Midbrain (tissue), 1 donor: ENCODE measurements around the gene TMBIM1.

Source experiments
- DNase-seq: peaks from one replicate; lab custom pipeline; 2025; lab: John Stamatoyannopoulos, UW

TMBIM1 gene

DNA sequence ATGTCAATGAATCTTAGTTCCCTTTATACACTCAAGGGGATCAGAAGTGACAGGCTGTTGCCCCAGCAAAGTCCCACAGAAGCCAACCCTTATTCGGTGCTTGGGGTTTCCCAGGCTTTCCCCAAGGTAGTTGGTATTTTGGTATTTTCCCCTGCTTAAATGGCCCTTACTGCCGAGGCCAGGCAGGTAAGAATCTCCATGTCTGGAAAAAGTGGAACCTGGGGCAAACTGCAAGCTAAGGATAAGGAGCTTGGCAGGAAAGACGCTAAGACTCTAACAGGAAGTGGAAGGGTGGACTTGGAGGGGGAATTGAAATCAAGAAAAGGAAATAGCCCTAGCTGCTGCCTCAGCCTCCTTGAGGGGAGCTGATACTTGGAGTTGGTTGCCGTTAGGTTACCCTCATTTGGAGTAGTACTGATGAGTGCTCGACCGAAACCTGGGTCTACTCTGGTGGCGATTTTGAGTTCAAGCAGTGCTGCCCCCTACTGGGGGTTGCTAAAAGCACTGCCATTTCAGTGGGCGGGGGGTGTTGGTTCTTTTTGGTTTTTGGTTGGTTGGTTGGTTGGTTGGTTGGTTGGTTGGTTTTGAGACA is 34.8 kb downstream of the TMBIM1 start:
- no peak for DNase-seq

GRCh38 chr2:218256612-218257350 is 35.5 kb downstream of the TMBIM1 start:
- no peak for DNase-seq

DNA sequence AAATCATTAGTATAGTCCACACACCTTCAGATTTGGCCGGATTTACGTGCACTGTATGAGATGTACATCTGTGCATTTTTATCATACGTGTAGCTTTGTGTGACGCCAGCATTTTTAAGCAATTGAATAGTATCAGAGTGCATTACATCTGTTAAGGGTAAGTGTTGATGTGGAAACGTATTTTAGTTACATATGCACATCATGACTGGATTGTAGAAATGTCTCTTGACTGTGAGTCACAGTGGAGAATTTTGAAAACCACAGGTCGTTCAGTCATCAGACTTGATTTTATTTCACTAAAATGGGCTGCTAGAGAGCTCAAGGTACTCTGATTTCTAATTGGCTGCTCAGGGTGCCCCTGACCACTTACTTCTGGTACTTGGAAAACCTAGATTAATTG is 36.9 kb downstream of the TMBIM1 start:
- DNase-seq, result no peak

GRCh38 chr2:218253232-218253625 is 39.1 kb downstream of the TMBIM1 start:
- DNase-seq, result no peak

DNA sequence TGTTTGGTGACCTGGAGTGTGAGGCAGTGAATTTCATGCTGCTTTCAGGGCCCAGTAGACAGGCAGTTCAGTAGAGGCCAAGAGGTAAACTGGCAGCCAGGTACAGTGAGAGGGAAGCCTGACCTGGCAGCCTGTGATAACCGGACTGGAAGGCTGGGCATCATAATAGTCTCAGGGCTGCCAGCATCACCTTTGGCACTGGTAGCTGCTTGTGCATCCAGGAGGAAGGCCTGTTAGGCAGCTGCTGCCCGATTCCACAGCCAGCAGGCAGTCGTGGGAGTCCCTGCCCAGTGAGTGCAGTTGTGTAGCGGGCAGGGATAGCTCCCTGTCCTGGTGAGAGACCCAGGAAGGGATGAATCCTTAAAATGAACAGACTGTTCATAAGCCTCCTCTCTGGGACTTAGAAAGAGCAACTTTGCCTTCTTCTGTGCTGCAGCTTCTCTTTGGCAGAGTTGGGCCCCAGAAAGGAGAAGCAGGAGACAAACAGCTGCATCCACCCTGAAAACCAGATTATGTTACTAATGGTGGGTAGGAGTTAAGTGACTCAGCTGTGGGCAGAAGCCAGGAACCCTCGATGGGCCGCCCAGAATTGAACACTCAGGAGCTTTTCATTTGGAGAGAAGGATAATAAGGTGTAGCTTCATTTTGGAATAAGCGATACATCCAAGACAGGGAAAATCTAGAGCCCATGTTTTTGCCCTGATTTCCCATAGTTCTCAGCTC is 39.6 kb downstream of the TMBIM1 start:
- DNase-seq, result no peak

- DNase-seq, result no peak
These were observed 42.6 kb downstream of the TMBIM1 start for GRCh38 chr2:218249691-218250090.

- DNase-seq, result no peak
These were observed 47.1 kb downstream of the TMBIM1 start for GRCh38 chr2:218245214-218245613.

DNA sequence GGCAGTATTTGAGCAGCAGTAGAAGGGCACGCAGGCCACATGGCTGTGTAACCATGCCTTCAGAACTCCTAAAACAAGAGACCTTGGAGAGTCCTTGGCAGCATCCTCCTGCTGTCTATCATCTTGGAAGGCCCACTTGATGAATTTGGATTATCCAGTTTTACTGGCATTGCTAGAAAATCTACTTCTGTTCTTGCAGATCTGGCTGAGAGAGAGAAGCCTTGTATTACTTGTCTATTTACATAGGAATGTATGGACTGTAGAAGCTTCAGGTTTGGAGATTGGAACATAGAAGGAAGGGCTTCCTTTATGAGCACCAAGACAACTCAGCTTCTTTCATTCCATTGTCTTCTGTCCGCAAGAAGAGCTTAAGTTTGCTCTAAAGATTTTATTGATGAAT is 47.6 kb downstream of the TMBIM1 start:
- no peak for DNase-seq

DNA sequence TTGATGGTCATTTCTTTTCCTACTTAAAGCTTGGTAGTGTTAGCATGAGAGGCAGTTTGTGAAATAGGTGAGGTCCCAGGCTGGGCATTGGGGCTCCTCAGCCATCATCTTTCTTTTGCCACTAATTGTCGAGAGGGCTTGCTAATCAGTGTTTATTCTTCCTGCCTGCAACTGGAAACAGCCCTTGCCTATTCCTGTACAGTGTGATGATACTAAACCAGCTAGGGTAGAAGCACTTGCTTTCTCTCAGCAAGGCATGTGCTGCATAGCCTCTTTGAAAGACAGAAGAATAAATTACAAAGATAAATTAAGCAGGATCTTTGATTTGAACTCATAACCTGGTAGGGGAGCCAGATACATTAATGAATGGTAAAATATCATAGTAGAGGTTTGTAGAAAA is 48.1 kb downstream of the TMBIM1 start:
- no peak for DNase-seq

DNA sequence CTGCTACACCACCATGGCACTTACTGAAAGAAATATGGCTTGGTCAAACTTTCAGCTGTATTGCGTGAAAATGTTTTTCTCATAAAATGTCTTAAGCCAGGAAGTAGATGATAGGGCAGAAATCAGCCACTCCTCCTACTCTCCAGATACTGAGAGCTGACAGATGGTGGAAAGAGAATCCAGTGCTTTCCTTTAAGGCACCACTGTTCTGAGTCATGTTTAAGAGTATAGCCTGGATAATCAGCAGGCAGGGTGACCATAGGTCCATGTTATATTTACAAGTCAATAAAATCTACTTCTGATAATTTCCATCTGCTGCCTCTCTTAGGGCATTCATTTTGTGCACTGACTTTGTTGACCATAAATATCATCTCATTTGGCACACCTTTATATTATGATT is 53.4 kb downstream of the TMBIM1 start:
- DNase-seq, result no peak

GRCh38 chr2:218236829-218237228 is 55.5 kb downstream of the TMBIM1 start:
- no peak for DNase-seq

DNA sequence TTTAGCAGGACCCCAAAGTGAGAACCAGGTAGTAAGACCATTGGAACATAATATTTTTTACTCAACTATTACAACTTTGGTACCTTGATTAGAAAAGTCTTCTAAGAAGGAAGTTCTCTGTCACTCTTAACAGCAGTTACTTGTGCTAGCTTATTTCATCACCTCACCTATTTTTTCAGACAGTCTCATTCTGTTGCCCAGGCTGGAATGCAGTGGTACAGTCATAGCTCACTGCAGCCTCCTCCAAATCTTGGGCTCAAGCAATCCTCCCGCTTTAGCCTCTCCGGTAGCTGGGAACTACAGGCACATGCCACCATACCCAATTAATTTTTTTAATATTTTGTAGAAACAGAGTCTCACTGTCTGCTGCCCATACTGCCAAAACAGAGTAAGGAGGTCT is 57.3 kb downstream of the TMBIM1 start:
- no peak for DNase-seq

GRCh38 chr2:218234521-218234920 is 57.8 kb downstream of the TMBIM1 start:
- no peak for DNase-seq

DNA sequence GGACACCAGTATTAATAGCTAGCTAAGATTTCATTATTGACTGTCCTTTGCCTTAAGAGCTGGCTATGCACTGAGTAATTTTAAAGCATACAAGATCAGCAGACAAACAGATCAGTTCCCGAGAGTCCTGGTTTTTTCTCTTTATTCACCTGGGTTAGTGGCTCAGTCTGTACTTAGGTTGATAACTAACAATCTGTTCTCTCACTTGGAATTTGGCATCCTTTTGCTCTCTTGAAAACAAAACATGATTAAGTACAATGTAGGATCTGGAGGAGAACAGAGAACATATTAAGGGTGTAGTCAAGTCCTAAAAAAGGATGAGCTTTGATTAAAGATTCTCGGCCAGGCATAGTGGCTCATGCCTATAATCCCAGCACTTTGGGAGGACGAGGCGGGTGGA is 58.8 kb downstream of the TMBIM1 start:
- DNase-seq, result no peak

GRCh38 chr2:218230882-218231281 is 61.4 kb downstream of the TMBIM1 start:
- DNase-seq, result no peak

DNA sequence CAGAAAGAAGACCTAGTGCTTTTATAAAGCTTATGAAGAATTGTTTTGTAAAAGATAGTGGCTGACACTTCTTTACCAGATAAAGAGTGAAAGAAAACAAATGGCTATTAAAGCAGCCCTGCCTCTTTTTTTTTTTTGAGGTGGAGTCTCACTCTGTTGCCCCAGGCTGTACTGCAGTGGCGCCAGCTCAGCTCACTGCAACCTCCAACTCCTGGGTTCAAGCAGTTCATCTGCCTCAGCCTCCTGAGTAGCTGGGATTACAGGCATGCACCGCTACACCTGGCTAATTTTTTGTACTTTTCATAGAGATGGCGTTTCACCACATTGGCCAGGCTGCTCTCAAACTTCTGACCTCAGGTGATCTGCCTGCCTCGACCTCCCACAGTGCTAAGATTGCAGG is 62.5 kb downstream of the TMBIM1 start:
- no peak for DNase-seq

GRCh38 chr2:218229239-218229638 is 63.1 kb downstream of the TMBIM1 start:
- no peak for DNase-seq

DNA sequence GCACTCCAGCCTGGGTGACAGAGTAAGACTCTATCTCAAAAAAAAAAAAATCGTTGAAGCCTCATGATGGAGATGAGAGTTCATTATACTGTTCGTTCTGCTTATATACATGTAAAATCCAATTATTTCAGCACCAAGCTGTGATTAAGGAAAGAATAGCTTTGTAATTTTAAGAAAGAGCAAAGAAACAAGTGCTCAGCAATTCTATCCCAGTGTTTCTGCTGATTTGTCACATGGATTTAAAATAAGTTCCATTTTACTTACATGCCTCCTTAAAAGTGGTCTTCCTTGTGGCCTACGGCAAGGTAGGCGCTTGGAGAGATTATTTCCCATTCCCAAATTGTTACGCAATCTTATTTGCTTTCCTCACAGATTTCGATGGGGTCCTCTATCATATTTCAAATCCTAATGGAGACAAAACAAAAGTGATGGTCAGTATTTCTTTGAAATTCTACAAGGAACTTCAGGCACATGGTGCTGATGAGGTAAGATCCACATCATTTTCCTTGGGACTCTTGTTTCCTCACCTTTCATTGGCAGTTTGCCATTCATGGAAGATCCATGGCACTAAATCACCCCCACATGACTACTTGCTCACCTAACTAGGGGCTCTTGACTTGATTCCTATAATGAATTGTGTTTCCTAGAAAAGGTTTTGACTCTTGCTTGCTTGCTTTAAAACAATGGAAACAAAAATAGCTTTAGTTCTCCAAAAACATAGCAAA is 63.8 kb downstream of the TMBIM1 start:
- no peak for DNase-seq

GRCh38 chr2:218226903-218227302 is 65.4 kb downstream of the TMBIM1 start:
- no peak for DNase-seq
